HCT116 (cell line): ENCODE results near the gene RIMBP3C. TPM values are rescaled to one million over a fixed set of nuclear protein-coding genes. Genes with fewer than 3 reads are reported as not detected.
"Not testable (repeated sequence)": the region's sequence is repeated elsewhere in the genome, so short reads cannot be mapped to it uniquely, and the experiment has no call there.

Experiments used
- ATAC-seq: fragments of 200-7000 bp; cut with Tn5 transposase; 2 replicates; pipeline ENCODE4 v1.9.1; 2020; ENCODE audit warnings: mild to moderate bottlenecking, moderate library complexity
- BruUV-seq: library from RNA; stranded (reverse); fragments of 400-500 nt; replicated peaks from 2 replicates; lab custom pipeline; 2021; lab: Mats Ljungman, UMichigan
- CTCF ChIA-PET: fragments of 300-600 bp; sonication (Branson Sonifier 250); formaldehyde crosslinking; loops from one replicate; lab custom pipeline; 2021; ENCODE audit warnings: antibody characterized with exemption; lab: Charles Lee
- POLR2A ChIA-PET: fragments of 300-600, 350-600 bp; sonication (Branson Sonifier 250); formaldehyde crosslinking; loops from one replicate; lab custom pipeline; 2021; ENCODE audit warnings: antibody characterized with exemption; lab: Charles Lee
- RAD21 ChIA-PET, 2 experiments: fragments of 300-600 bp; sonication (Branson Sonifier 250); formaldehyde crosslinking; loops; one replicate each; lab custom pipeline; 2023; ENCODE audit warnings: low total read pairs in 2 of 2; ENCODE audit not compliant: uncharacterized antibody in 2 of 2, unreplicated experiment in 2 of 2, low non-redundant PET in 1 of 2; lab: Charles Lee
- DNase-seq: peaks from one replicate; pipeline ENCODE4 v3.0.0-alpha.2; 2010; ENCODE audit warnings: low read depth, low spot score
- H2AFZ ChIP-seq: fragments of 200-600 bp; shearing (Covaris generic), sonication (generic); 2 replicates; pipeline ENCODE4 v1.6.1; 2017; ENCODE audit warnings: low read depth, mixed run types, mixed read lengths, antibody characterized with exemption, low read length; ENCODE audit not compliant: poor library complexity, severe bottlenecking
- H3K27ac ChIP-seq: 2 replicates; pipeline ENCODE4 v1.5.1; 2012; ENCODE audit warnings: low read depth, low read length
- H3K27me3 ChIP-seq: fragments of 200-600 bp; sonication (generic); 2 replicates; pipeline ENCODE4 v1.6.1; 2016; ENCODE audit warnings: mixed run types, low read length, mixed read lengths; ENCODE audit not compliant: insufficient read depth
- H3K36me3 ChIP-seq, 2 experiments: fragments of 200-500 bp in 1 of 2; fragments of 200-600 bp in 1 of 2; sonication (Bioruptor generic) in 1 of 2; sonication (generic) in 1 of 2; 2 replicates each; pipeline versions ENCODE4 v1.5.1 to v1.6.1; 2014 to 2016; ENCODE audit warnings: low read length in 2 of 2, inconsistent platforms in 1 of 2, mixed read lengths in 1 of 2, mixed run types in 1 of 2; ENCODE audit not compliant: insufficient read depth in 2 of 2, control insufficient read depth in 1 of 2
- H3K4me1 ChIP-seq, 2 experiments: fragments of 200-600 bp in 1 of 2; sonication (generic) in 1 of 2; 2 replicates each; pipeline versions ENCODE4 v1.5.1 to v1.6.1; 2012 to 2017; ENCODE audit warnings: low read length in 2 of 2, inconsistent platforms in 1 of 2, mild to moderate bottlenecking in 1 of 2, mixed read lengths in 1 of 2, mixed run types in 1 of 2, moderate library complexity in 1 of 2; ENCODE audit not compliant: insufficient read depth in 2 of 2, control insufficient read depth in 1 of 2
- H3K4me2 ChIP-seq: fragments of 200-600 bp; sonication (generic); 2 replicates; pipeline ENCODE4 v1.6.1; 2017; ENCODE audit warnings: mixed run types, low read length, mixed read lengths
- H3K4me3 ChIP-seq, 2 experiments: fragments of 200-600 bp in 1 of 2; sonication (generic) in 1 of 2; replicated peaks in 1 of 2; 2 replicates each; pipeline ENCODE4 v1.5.1; 2011 to 2016; ENCODE audit warnings: low read length in 2 of 2, control low read depth in 1 of 2, low read depth in 1 of 2, mild to moderate bottlenecking in 1 of 2, mixed read lengths in 1 of 2, mixed run types in 1 of 2
- H3K79me2 ChIP-seq: fragments of 200-600 bp; sonication (generic); 2 replicates; pipeline ENCODE4 v1.6.1; 2017; ENCODE audit warnings: mild to moderate bottlenecking, mixed run types, low read length, moderate library complexity, mixed read lengths; ENCODE audit not compliant: insufficient read depth
- H3K9ac ChIP-seq: fragments of 200-600 bp; sonication (generic); 2 replicates; pipeline ENCODE4 v1.6.1; 2016; ENCODE audit warnings: low read length, mixed read lengths
- H3K9me2 ChIP-seq: fragments of 200-600 bp; sonication (generic), shearing (Covaris generic); 2 replicates; pipeline ENCODE4 v1.6.1; 2017; ENCODE audit warnings: mixed run types, mild to moderate bottlenecking, moderate library complexity; ENCODE audit not compliant: insufficient read depth
- H3K9me3 ChIP-seq, 2 experiments: fragments of 200-500 bp in 1 of 2; fragments of 200-600 bp in 1 of 2; sonication (Bioruptor generic) in 1 of 2; sonication (generic) in 1 of 2; 2 replicates each; pipeline ENCODE4 v1.6.1; 2014 to 2017; ENCODE audit warnings: low read length in 2 of 2, mixed read lengths in 2 of 2, inconsistent platforms in 1 of 2, low read depth in 1 of 2, mild to moderate bottlenecking in 1 of 2, mixed run types in 1 of 2, moderate library complexity in 1 of 2; ENCODE audit not compliant: control insufficient read depth in 1 of 2, insufficient read depth in 1 of 2
- H4K20me1 ChIP-seq: fragments of 200-600 bp; sonication (generic), shearing (Covaris generic); 2 replicates; pipeline ENCODE4 v1.6.1; 2017; ENCODE audit warnings: mixed run types, mild to moderate bottlenecking, moderate library complexity; ENCODE audit not compliant: insufficient read depth
- TCF7L2 ChIP-seq: IDR thresholded peaks from 2 replicates; pipeline ENCODE4 v1.7.0; 2011; ENCODE audit warnings: borderline replicate concordance, inconsistent platforms; ENCODE audit not compliant: insufficient read depth, insufficient read length; ENCODE audit errors: extremely low read depth
- intact Hi-C: fragments of 100-400 bp; cut with micrococcal nuclease; formaldehyde crosslinking; loops from 2 replicates; pipeline ENCODE4 v1.10.0; 2022
- total RNA-seq: library from RNA; stranded (reverse); gene quantifications from one replicate; pipeline ENCODE4 v1.2.1, GENCODE V29; 2021; ENCODE audit not compliant: unreplicated experiment
- TF ChIP-seq, protein P1 (sequence below): IDR thresholded peaks from 2 replicates; pipeline ENCODE4 v1.6.1; 2012
- TF ChIP-seq, protein P2 (sequence below): IDR thresholded peaks from 2 replicates; pipeline ENCODE4 v1.6.1; 2012; ENCODE audit warnings: low read depth

RIMBP3C gene
- total RNA-seq, 1 experiment from 2014 or later, result 0.15 TPM

DNA sequence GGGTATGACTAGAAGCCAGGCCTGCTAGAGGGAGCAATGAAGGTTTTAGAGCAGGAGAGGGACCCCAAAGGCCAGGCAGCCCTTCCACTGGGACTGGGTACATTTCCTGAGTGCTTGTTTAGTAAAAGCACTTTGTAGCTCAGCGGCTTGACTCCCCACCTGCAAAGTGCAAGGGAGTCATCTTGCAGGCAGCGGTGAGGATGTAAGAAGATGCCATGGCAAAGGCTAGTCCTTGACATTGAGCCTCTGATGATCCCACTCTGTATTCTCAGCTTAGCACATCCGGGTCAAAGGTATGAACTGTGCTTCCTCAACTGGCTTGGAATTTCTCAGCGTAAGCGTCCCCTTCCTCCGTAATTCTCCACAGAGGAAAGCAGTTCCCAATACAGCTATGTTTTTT lies 13.2 kb upstream of the RIMBP3C start:
- H3K9ac ChIP-seq, result no peak overlapping the region
- TF ChIP-seq, protein P1, sequence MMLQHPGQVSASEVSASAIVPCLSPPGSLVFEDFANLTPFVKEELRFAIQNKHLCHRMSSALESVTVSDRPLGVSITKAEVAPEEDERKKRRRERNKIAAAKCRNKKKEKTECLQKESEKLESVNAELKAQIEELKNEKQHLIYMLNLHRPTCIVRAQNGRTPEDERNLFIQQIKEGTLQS, result no peak
- TF ChIP-seq, protein P2, sequence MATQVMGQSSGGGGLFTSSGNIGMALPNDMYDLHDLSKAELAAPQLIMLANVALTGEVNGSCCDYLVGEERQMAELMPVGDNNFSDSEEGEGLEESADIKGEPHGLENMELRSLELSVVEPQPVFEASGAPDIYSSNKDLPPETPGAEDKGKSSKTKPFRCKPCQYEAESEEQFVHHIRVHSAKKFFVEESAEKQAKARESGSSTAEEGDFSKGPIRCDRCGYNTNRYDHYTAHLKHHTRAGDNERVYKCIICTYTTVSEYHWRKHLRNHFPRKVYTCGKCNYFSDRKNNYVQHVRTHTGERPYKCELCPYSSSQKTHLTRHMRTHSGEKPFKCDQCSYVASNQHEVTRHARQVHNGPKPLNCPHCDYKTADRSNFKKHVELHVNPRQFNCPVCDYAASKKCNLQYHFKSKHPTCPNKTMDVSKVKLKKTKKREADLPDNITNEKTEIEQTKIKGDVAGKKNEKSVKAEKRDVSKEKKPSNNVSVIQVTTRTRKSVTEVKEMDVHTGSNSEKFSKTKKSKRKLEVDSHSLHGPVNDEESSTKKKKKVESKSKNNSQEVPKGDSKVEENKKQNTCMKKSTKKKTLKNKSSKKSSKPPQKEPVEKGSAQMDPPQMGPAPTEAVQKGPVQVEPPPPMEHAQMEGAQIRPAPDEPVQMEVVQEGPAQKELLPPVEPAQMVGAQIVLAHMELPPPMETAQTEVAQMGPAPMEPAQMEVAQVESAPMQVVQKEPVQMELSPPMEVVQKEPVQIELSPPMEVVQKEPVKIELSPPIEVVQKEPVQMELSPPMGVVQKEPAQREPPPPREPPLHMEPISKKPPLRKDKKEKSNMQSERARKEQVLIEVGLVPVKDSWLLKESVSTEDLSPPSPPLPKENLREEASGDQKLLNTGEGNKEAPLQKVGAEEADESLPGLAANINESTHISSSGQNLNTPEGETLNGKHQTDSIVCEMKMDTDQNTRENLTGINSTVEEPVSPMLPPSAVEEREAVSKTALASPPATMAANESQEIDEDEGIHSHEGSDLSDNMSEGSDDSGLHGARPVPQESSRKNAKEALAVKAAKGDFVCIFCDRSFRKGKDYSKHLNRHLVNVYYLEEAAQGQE, result no peak

GRCh38 chr22:21563912-21564311 lies 12.7 kb upstream of the RIMBP3C start:
- TF ChIP-seq TCF7L2, result no peak
- Histone ChIP-seq H3K9ac (no peak overlapping the region), H3K36me3 (no peaks in the 10 kb centered on the region), H3K4me2 (no peak overlapping the region), H3K79me2 (peaks cover 14% of the 10 kb centered on the region), H3K9me2 (no peaks in the 10 kb centered on the region), H3K4me1 (peaks cover 3 to 29% of the 10 kb centered on the region in 2 experiments; a peak in 3 of 4 replicates), H3K27me3 (no peaks in the 10 kb centered on the region), H3K4me3 (no peak overlapping the region), H4K20me1 (peaks cover 4% of the 10 kb centered on the region; the same call in 1 of the 2 replicates), H3K27ac (no peak overlapping the region), H2AFZ (no peak overlapping the region), H3K9me3 (no peaks in the 10 kb centered on the region)
- RAD21 ChIA-PET, result no interaction called here
- POLR2A ChIA-PET, result no interaction called here
- no peak for DNase-seq
- CTCF ChIA-PET, result no interaction called here
- intact Hi-C loops, result no loop called here
- ATAC-seq, result no peak
- no TSS peak for BruUV-seq

More for the DNA sequence above, 13.2 kb upstream of the RIMBP3C start:
- H2AFZ ChIP-seq, result peak overlapping the region; percentile 51
- CTCF ChIA-PET, result no interaction called here
- intact Hi-C loops, result no loop called here
- H3K9me3 ChIP-seq, result no peaks in the 10 kb centered on the region
- POLR2A ChIA-PET, result no interaction called here
- H4K20me1 ChIP-seq, result peaks cover 6% of the 10 kb centered on the region; the same call in 1 of the 2 replicates
- no peak overlapping the region for H3K27ac ChIP-seq
- ATAC-seq, result no peak
- no peak overlapping the region for H3K4me3 ChIP-seq
- no peak for DNase-seq
- peaks cover 19% of the 10 kb centered on the region for H3K79me2 ChIP-seq
- no peaks in the 10 kb centered on the region for H3K36me3 ChIP-seq
- BruUV-seq, result no TSS peak
- H3K9me2 ChIP-seq, result no peaks in the 10 kb centered on the region
- RAD21 ChIA-PET, result no interaction called here
- peaks cover 8 to 34% of the 10 kb centered on the region in 2 experiments; a peak in 3 of 4 replicates for H3K4me1 ChIP-seq
- H3K4me2 ChIP-seq, result no peak overlapping the region
- H3K27me3 ChIP-seq, result no peaks in the 10 kb centered on the region

DNA sequence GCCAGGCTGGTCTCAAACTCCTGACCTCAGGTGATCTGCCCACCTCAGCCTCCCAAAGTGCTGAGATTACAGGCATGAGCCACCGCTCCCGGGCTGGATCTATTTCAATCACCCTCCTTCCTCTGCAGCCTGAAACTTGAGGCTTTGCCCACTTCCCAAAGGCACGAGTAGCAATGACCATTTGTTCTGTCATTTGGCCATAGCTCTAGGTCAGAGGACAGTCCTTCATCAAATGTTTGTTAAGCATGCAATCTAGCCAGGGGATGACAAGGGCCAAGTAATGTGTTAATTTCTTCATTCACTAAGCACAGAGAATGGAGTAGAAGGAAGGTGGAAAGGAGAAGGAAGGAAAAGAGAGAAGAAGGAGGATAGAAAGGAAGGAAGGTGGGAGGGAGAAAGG lies 9.4 kb upstream of the RIMBP3C start:
- H3K4me3 ChIP-seq, H3K4me2 ChIP-seq, H3K79me2 ChIP-seq, H4K20me1 ChIP-seq, H3K27ac ChIP-seq, H2AFZ ChIP-seq, DNase-seq, H3K9me3 ChIP-seq, BruUV-seq, ATAC-seq, H3K9me2 ChIP-seq, H3K27me3 ChIP-seq, intact Hi-C loops, RAD21 ChIA-PET, H3K9ac ChIP-seq, H3K36me3 ChIP-seq, POLR2A ChIA-PET, CTCF ChIA-PET: not testable (repeated sequence)
- peaks cover 12 to 27% of the 10 kb centered on the region in 2 experiments for H3K4me1 ChIP-seq
